HepG2 (cell line): ENCODE data around the gene HHATL. TPM values are rescaled to one million over a fixed set of nuclear protein-coding genes. Genes with fewer than 3 reads are reported as not detected.
A peak's percentile ranks its signal among the peaks of the same experiment; 100 is the strongest.

Source experiments
- ARHGAP35 ChIP-seq: sonication (generic); formaldehyde crosslinking; IDR thresholded peaks from 2 replicates; pipeline ENCODE4 v1.9.0; 2022; ENCODE audit warnings: mild to moderate bottlenecking, inconsistent platforms, moderate library complexity, missing genetic modification reagents, borderline replicate concordance
- ATF7 ChIP-seq, 2 experiments: fragments of 450-650 bp in 1 of 2; sonication (generic) in 1 of 2; formaldehyde crosslinking in 1 of 2; IDR thresholded peaks; 2 replicates each; pipeline versions ENCODE4 v1.4.0 to v1.6.1; 2016 to 2020; ENCODE audit warnings: antibody characterized with exemption in 1 of 2, mild to moderate bottlenecking in 1 of 2, missing genetic modification reagents in 1 of 2
- KDM1A ChIP-seq: IDR thresholded peaks from 2 replicates; pipeline ENCODE4 v1.6.1; 2016; ENCODE audit warnings: missing compliant biosample characterization
- MEF2D ChIP-seq: sonication (generic); formaldehyde crosslinking; IDR thresholded peaks from 2 replicates; pipeline ENCODE4 v1.5.1; 2020; ENCODE audit warnings: mild to moderate bottlenecking, missing genetic modification reagents
- TRIM24 ChIP-seq: sonication (generic); formaldehyde crosslinking; IDR thresholded peaks from 2 replicates; pipeline ENCODE4 v1.8.0; 2022; ENCODE audit warnings: mild to moderate bottlenecking, missing genetic modification reagents
- USF2 ChIP-seq, 2 experiments: sonication (generic) in 1 of 2; formaldehyde crosslinking in 1 of 2; IDR thresholded peaks; 2 replicates each; pipeline versions ENCODE4 v1.5.1 to v1.6.1; 2011 to 2020; ENCODE audit warnings: borderline replicate concordance in 1 of 2, low read depth in 1 of 2, low read length in 1 of 2, mild to moderate bottlenecking in 1 of 2, missing genetic modification reagents in 1 of 2, moderate library complexity in 1 of 2
- ZNF136 ChIP-seq: sonication (generic); formaldehyde crosslinking; IDR thresholded peaks from 2 replicates; pipeline ENCODE4 v1.8.1; 2022; ENCODE audit warnings: low read depth, mild to moderate bottlenecking, moderate library complexity, missing genetic modification reagents
- ZNF383 ChIP-seq: sonication (generic); formaldehyde crosslinking; IDR thresholded peaks from 2 replicates; pipeline ENCODE4 v1.4.0; 2020; ENCODE audit warnings: missing genetic modification reagents, mild to moderate bottlenecking, borderline replicate concordance
- polyA plus RNA-seq, 8 experiments: library from polyadenylated mRNA; depleted of rRNA in 3 of 8; stranded (reverse) in 7 of 8; unstranded in 1 of 8; fragments of >200 nt; fragmentation: Illumina TruSeq in 4 of 8; extraction: Trizol in 4 of 8; gene quantifications; 2 replicates each; pipeline versions ENCODE4 v1.2.1 to v1.2.3, GENCODE V29; 2011 to 2016; ENCODE audit warnings: low read depth in 4 of 8, missing spikeins in 1 of 8, mixed read lengths in 1 of 8; ENCODE audit not compliant: insufficient read depth in 1 of 8
- total RNA-seq, 5 experiments: library from RNA; depleted of rRNA; stranded (reverse); fragments of >200 nt; fragmentation: Illumina TruSeq; extraction: Trizol; gene quantifications; 2 replicates each; pipeline ENCODE4 v1.2.3, GENCODE V29; 2016; ENCODE audit warnings: low read depth in 1 of 5
- TF ChIP-seq, protein P1 (sequence below): sonication (generic); formaldehyde crosslinking; IDR thresholded peaks from 2 replicates; pipeline ENCODE4 v1.5.1; 2020; ENCODE audit warnings: mild to moderate bottlenecking, missing genetic modification reagents, moderate library complexity
- TF ChIP-seq, protein P2 (sequence below): sonication (generic); formaldehyde crosslinking; IDR thresholded peaks from 2 replicates; pipeline ENCODE4 v1.4.0; 2020; ENCODE audit warnings: missing genetic modification reagents
- TF ChIP-seq, protein P3 (sequence below): sonication (generic); formaldehyde crosslinking; conservative IDR thresholded peaks from 2 replicates; pipeline ENCODE4 v1.4.0; 2020; ENCODE audit warnings: mild to moderate bottlenecking, missing genetic modification reagents, moderate library complexity

The HHATL gene
- total and polyA plus RNA-seq, 2 of the 13 experiments (the other 11 are each of a cell fraction or from before 2014, with no cell fraction given) = 0.26 TPM; not detected in 1

DNA sequence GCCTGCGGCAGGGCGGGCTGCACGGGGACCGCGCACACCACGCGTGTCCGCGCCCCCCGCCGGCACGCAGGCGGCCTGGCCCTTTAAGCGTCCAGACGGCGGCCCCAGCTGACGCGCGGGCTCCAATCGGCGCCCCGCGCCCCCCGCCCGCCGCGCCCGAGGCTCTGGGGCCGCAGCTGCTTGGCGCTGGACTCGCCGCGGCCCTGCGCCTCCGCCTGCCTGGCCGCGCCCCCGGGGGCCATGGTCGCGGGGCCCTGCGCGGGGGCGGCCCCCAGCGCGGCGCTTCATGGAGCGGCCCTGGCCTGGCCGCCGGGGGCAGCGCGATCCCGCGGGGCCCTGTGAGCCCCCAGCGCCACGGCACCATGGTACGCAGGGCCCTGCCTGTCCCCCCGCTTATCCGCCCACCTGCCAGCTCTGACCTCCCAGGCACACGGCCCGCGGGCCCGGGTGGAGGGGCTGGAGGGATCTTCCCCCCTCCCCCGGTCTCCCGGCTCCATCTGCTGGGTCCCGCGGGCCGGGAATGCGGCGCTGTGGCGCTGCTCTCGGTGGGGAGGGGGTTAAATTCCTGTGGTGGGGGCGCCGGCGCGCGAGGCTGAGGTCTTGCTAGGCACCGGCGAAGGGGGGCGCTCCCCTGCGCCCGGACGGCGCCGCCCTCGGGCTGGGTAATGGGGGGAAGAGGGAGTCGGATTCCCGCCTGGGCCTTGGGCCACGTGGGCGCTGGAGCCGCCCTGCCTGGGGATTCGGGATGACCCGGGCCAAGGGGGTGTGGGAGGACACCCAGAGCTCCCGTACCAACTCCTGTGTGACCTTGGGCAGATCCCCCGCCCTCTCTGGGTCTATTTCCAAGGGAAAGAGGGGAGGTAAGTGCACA is 48.0 kb downstream of the HHATL start (continued):
- TF ChIP-seq, protein P1, sequence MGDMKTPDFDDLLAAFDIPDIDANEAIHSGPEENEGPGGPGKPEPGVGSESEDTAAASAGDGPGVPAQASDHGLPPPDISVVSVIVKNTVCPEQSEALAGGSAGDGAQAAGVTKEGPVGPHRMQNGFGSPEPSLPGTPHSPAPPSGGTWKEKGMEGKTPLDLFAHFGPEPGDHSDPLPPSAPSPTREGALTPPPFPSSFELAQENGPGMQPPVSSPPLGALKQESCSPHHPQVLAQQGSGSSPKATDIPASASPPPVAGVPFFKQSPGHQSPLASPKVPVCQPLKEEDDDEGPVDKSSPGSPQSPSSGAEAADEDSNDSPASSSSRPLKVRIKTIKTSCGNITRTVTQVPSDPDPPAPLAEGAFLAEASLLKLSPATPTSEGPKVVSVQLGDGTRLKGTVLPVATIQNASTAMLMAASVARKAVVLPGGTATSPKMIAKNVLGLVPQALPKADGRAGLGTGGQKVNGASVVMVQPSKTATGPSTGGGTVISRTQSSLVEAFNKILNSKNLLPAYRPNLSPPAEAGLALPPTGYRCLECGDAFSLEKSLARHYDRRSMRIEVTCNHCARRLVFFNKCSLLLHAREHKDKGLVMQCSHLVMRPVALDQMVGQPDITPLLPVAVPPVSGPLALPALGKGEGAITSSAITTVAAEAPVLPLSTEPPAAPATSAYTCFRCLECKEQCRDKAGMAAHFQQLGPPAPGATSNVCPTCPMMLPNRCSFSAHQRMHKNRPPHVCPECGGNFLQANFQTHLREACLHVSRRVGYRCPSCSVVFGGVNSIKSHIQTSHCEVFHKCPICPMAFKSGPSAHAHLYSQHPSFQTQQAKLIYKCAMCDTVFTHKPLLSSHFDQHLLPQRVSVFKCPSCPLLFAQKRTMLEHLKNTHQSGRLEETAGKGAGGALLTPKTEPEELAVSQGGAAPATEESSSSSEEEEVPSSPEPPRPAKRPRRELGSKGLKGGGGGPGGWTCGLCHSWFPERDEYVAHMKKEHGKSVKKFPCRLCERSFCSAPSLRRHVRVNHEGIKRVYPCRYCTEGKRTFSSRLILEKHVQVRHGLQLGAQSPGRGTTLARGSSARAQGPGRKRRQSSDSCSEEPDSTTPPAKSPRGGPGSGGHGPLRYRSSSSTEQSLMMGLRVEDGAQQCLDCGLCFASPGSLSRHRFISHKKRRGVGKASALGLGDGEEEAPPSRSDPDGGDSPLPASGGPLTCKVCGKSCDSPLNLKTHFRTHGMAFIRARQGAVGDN (CRISPR knock-in tag) = peak; percentile 91
- TF ChIP-seq, protein P2, sequence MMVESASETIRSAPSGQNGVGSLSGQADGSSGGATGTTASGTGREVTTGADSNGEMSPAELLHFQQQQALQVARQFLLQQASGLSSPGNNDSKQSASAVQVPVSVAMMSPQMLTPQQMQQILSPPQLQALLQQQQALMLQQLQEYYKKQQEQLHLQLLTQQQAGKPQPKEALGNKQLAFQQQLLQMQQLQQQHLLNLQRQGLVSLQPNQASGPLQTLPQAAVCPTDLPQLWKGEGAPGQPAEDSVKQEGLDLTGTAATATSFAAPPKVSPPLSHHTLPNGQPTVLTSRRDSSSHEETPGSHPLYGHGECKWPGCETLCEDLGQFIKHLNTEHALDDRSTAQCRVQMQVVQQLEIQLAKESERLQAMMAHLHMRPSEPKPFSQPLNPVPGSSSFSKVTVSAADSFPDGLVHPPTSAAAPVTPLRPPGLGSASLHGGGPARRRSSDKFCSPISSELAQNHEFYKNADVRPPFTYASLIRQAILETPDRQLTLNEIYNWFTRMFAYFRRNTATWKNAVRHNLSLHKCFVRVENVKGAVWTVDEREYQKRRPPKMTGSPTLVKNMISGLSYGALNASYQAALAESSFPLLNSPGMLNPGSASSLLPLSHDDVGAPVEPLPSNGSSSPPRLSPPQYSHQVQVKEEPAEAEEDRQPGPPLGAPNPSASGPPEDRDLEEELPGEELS (CRISPR knock-in tag) = 0 out of 2 replicates have a peak, but pooled peaks have one; percentile 31
- peak; percentile 17; the same call in 1 of the 2 replicates for TF ChIP-seq MEF2D (CRISPR knock-in tag)
- TF ChIP-seq TRIM24 (CRISPR knock-in tag) = no peak
- TF ChIP-seq KDM1A (CRISPR knock-in tag) = peak; percentile 43; the same call in 1 of the 2 replicates
- TF ChIP-seq ZNF383 = peak; percentile 58; the same call in 1 of the 2 replicates
- TF ChIP-seq ZNF136 (CRISPR knock-in tag) = 0 out of 2 replicates have a peak, but pooled peaks have one; percentile 11
- TF ChIP-seq, protein P3, sequence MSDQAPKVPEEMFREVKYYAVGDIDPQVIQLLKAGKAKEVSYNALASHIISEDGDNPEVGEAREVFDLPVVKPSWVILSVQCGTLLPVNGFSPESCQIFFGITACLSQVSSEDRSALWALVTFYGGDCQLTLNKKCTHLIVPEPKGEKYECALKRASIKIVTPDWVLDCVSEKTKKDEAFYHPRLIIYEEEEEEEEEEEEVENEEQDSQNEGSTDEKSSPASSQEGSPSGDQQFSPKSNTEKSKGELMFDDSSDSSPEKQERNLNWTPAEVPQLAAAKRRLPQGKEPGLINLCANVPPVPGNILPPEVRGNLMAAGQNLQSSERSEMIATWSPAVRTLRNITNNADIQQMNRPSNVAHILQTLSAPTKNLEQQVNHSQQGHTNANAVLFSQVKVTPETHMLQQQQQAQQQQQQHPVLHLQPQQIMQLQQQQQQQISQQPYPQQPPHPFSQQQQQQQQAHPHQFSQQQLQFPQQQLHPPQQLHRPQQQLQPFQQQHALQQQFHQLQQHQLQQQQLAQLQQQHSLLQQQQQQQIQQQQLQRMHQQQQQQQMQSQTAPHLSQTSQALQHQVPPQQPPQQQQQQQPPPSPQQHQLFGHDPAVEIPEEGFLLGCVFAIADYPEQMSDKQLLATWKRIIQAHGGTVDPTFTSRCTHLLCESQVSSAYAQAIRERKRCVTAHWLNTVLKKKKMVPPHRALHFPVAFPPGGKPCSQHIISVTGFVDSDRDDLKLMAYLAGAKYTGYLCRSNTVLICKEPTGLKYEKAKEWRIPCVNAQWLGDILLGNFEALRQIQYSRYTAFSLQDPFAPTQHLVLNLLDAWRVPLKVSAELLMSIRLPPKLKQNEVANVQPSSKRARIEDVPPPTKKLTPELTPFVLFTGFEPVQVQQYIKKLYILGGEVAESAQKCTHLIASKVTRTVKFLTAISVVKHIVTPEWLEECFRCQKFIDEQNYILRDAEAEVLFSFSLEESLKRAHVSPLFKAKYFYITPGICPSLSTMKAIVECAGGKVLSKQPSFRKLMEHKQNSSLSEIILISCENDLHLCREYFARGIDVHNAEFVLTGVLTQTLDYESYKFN (CRISPR knock-in tag) = 0 out of 2 replicates have a peak, but pooled peaks have one; percentile 24
- TF ChIP-seq USF2 (IDR thresholded peaks at IDR 0.05; ENCODE audit: low read depth, low read length) = no peak
- TF ChIP-seq USF2 (CRISPR knock-in tag; IDR thresholded peaks at IDR 0.05; ENCODE audit: borderline replicate concordance) = peak; percentile 57; the same call in 1 of the 2 replicates
- TF ChIP-seq ARHGAP35 (CRISPR knock-in tag) = no peak; the same call in 1 of the 2 replicates
- no peak for TF ChIP-seq ATF7 (IDR thresholded peaks at IDR 0.05)
- TF ChIP-seq ATF7 (CRISPR knock-in tag; IDR thresholded peaks at IDR 0.05) = 0 out of 2 replicates have a peak, but pooled peaks have one; percentile 17
